ENCODE results near the gene PCDHGB3. TPM values are rescaled to one million over a fixed set of nuclear protein-coding genes. Genes with fewer than 3 reads are reported as not detected.
"Not testable (repeated sequence)": the region's sequence is repeated elsewhere in the genome, so short reads cannot be mapped to it uniquely, and the experiment has no call there.

The PCDHGB3 gene
- total RNA-seq, result 14.4 TPM

GRCh38 chr5:141369994-141370848, at the start of gene PCDHGB3:
TSS of gene PCDHGB3 (plus strand) at chr5:141370242. CDS start at chr5:141370395, 153 bp downstream.
- Histone ChIP-seq H3K9me3 (peaks cover 94 to 100% of the 10 kb centered on the region in 2 donors), H3K4me1 (no peaks in the 10 kb centered on the region), H3K27me3 (no peaks in the 10 kb centered on the region), H3K27ac (no peak within 1 kb of the TSS), H3K4me3 (peak within 1 kb of the TSS; percentile 14 to 24), H3K36me3 (no peaks in the 10 kb centered on the region)
- intact Hi-C loops (cut with DNase I), result no loop called here
- no peak for DNase-seq (ENCODE audit: low spot score in 2 of 2)
- TF ChIP-seq CTCF (IDR thresholded peaks at IDR 0.05), result no peak

- H3K4me3 ChIP-seq, result no peak overlapping the region
- peaks cover 0 to 4% of the 10 kb centered on the region in 2 donors for H3K4me1 ChIP-seq
- TF ChIP-seq CTCF (IDR thresholded peaks at IDR 0.05), result no peak
- H3K9me3 ChIP-seq, result peaks cover 30 to 71% of the 10 kb centered on the region in 2 donors
- H3K27ac ChIP-seq, result no peak overlapping the region
- DNase-seq (ENCODE audit: low spot score in 2 of 2), result no peak
- no peaks in the 10 kb centered on the region for H3K27me3 ChIP-seq
- intact Hi-C loops (cut with DNase I), result loop anchor here (5.0 to 10.0 kb wide), 2 partner anchors 200 to 607 kb away; no protein-coding TSS in a partner anchor
- peaks cover 8 to 25% of the 10 kb centered on the region in 2 donors for H3K36me3 ChIP-seq
Measured at GRCh38 chr5:141322261-141322660, 47.8 kb upstream of the PCDHGB3 start.

- peak overlapping the region; percentile 27 to 54 for H3K4me3 ChIP-seq
- peak overlapping the region in 1 of 2 donors; percentile 48 for H3K27ac ChIP-seq
- H3K27me3 ChIP-seq, result no peaks in the 10 kb centered on the region
- H3K4me1 ChIP-seq, result peaks cover 0 to 2% of the 10 kb centered on the region in 2 donors
- intact Hi-C loops (cut with DNase I), result loop anchor here (10.0 kb wide), 1 partner anchor 611 kb away; no protein-coding TSS in a partner anchor
- DNase-seq (ENCODE audit: low spot score in 2 of 2), result peak in 1 of 2 donors; percentile 73
- H3K9me3 ChIP-seq, result peaks cover 31 to 78% of the 10 kb centered on the region in 2 donors
- TF ChIP-seq CTCF (IDR thresholded peaks at IDR 0.05), result peak in 2 of 3 experiments; percentile 21 to 50
- H3K36me3 ChIP-seq, result no peaks in the 10 kb centered on the region
Measured at GRCh38 chr5:141326088-141326854, 43.8 kb upstream of the PCDHGB3 start.

GRCh38 chr5:141328231-141328630, 41.8 kb upstream of the PCDHGB3 start:
- Histone ChIP-seq H3K27ac (no peak overlapping the region), H3K4me1 (no peaks in the 10 kb centered on the region), H3K9me3 (peaks cover 43 to 81% of the 10 kb centered on the region in 2 donors), H3K4me3 (no peak overlapping the region), H3K36me3 (no peaks in the 10 kb centered on the region), H3K27me3 (no peaks in the 10 kb centered on the region)
- intact Hi-C loops (cut with DNase I), result loop anchor here (10.0 kb wide), 1 partner anchor 613 kb away; no protein-coding TSS in a partner anchor
- no peak for TF ChIP-seq CTCF (IDR thresholded peaks at IDR 0.05)
- DNase-seq (ENCODE audit: low spot score in 2 of 2), result no peak

- Histone ChIP-seq H3K27me3 (no peaks in the 10 kb centered on the region), H3K27ac (no peak within 1 kb of the TSS), H3K4me1 (no peaks in the 10 kb centered on the region), H3K4me3 (no peak within 1 kb of the TSS), H3K9me3 (peaks cover 59 to 83% of the 10 kb centered on the region in 2 donors), H3K36me3 (no peaks in the 10 kb centered on the region)
- DNase-seq (ENCODE audit: low spot score in 2 of 2), result no peak
- TF ChIP-seq CTCF (IDR thresholded peaks at IDR 0.05), result peak in 1 of 3 experiments; percentile 14
- intact Hi-C loops (cut with DNase I), result no loop called here
Measured at GRCh38 chr5:141330299-141331080, 39.6 kb upstream of the PCDHGB3 start, which contains the start of gene PCDHGA1. TSS of gene PCDHGA1 (plus strand) at chr5:141330514.

GRCh38 chr5:141332571-141332970, 37.5 kb upstream of the PCDHGB3 start:
- H3K27me3 ChIP-seq; H3K36me3 ChIP-seq; H3K4me1 ChIP-seq; H3K27ac ChIP-seq; intact Hi-C loops (cut with DNase I); DNase-seq (ENCODE audit: low spot score in 2 of 2); H3K4me3 ChIP-seq: not testable (repeated sequence)
- H3K9me3 ChIP-seq, result peaks cover 65 to 96% of the 10 kb centered on the region in 2 donors

Measured in ascending aorta (tissue), 2 donors.